ENCODE results near the gene LGMN. TPM values are rescaled to one million over a fixed set of nuclear protein-coding genes. Genes with fewer than 3 reads are reported as not detected.

Gene LGMN
- total and polyA plus RNA-seq, 3 donors from 2014 or later: 58.1 to 102 (median 88.9) TPM

DNA sequence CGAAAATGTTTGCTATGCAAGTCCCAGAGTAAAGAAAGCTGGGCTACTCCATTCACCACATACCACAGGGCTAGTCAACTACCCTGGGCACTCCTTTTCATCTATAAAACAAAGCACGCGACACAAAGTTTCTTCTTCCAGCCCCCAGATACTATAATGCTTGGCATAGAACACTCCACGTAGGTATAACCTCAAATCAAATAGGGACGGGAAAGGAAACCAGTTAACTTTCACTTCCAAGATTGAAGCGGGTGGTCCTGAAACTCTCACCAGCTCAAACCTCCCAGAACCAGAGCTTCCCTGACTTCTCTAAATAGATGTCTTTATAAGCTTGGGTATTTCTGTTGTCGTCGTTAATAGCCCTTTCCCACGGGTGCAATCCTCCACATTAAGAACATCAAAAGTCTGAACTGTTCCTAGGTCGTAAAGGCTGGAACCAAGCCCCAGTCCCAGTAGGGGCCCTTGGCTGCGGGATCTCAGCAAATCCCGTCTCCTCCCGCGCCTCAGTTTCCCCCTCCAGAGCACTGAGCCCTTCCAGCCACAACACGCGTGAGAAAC is 647 bp downstream of the LGMN start:
- DNase-seq: no peak
- intact Hi-C loops (cut with DNase I; ENCODE audit: low total_unique reads): no loop called here
- no peak for TF ChIP-seq POLR2A (IDR thresholded peaks at IDR 0.05)
- TF ChIP-seq, protein P1, sequence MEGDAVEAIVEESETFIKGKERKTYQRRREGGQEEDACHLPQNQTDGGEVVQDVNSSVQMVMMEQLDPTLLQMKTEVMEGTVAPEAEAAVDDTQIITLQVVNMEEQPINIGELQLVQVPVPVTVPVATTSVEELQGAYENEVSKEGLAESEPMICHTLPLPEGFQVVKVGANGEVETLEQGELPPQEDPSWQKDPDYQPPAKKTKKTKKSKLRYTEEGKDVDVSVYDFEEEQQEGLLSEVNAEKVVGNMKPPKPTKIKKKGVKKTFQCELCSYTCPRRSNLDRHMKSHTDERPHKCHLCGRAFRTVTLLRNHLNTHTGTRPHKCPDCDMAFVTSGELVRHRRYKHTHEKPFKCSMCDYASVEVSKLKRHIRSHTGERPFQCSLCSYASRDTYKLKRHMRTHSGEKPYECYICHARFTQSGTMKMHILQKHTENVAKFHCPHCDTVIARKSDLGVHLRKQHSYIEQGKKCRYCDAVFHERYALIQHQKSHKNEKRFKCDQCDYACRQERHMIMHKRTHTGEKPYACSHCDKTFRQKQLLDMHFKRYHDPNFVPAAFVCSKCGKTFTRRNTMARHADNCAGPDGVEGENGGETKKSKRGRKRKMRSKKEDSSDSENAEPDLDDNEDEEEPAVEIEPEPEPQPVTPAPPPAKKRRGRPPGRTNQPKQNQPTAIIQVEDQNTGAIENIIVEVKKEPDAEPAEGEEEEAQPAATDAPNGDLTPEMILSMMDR (IDR thresholded peaks at IDR 0.05): no peak

DNA sequence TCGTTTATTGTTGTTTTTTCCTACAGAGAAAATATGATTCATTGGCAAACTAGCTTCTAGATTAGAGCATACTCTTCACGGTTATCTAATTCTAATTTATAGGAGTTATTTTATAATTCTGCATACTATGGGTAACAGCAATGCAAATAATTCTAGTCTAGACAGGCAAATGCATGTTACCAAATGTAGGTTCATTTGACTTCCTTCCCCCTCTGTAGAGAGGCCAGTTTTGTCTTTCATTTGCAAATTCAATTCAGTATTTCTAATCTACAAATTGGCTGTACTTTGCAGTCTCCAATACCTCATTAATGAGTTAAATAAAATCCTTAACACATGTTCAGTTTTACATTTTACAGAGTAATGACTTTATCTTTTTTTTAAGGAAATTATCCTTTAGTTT is 4.2 kb downstream of the LGMN start:
- Histone ChIP-seq H3K27ac (no peak overlapping the region), H3K36me3 (ENCODE audit: low read depth, missing control alignments) (no peaks in the 10 kb centered on the region), H3K4me1 (peaks cover 3% of the 10 kb centered on the region), H3K4me3 (no peak overlapping the region), H3K27me3 (no peaks in the 10 kb centered on the region), H3K9me3 (no peaks in the 10 kb centered on the region)
- 74 to 79% methylated on average over 2 of the region's 2 CpGs for WGBS, 2 donors
- TF ChIP-seq, protein P1 (IDR thresholded peaks at IDR 0.05): no peak
- no peak for TF ChIP-seq POLR2A (IDR thresholded peaks at IDR 0.05)
- no peak for DNase-seq
- intact Hi-C loops (cut with DNase I; ENCODE audit: low total_unique reads): no loop called here

More for the DNA sequence above, 647 bp downstream of the LGMN start:
- H3K36me3 ChIP-seq (ENCODE audit: low read depth, missing control alignments): no peaks in the 10 kb centered on the region
- peak overlapping the region; percentile 73 to 86 for H3K4me3 ChIP-seq
- peak overlapping the region; percentile 78 to 82 for H3K27ac ChIP-seq
- no peaks in the 10 kb centered on the region for H3K27me3 ChIP-seq
- no peaks in the 10 kb centered on the region for H3K9me3 ChIP-seq
- 1 to 3% methylated on average over 16 of the region's 16 CpGs for WGBS, 2 donors
- peaks cover 22% of the 10 kb centered on the region for H3K4me1 ChIP-seq

DNA sequence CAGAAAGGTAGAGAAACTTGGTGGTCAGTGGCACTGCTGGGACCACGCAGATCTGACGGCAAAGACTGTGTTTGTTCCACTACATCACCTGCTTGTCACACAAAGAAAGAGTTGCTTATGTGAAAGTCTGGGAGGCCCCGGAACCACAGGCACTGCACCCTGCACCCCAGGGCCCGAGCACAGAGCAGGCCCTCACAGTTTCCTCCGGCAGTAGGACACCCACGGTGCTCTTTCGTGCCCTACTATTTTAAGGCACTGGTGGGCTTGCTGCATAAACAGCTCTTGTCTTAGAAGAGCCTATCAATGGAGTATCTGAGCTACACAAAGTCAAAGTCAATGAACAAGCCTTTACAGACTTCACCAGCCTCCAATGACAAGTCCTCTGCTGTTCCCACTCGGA is 8.0 kb downstream of the LGMN start:
- WGBS, 2 donors: 93 to 96% methylated on average over 8 of the region's 8 CpGs
- no peak for TF ChIP-seq POLR2A (IDR thresholded peaks at IDR 0.05)
- TF ChIP-seq, protein P1 (IDR thresholded peaks at IDR 0.05): no peak
- no peaks in the 10 kb centered on the region for H3K9me3 ChIP-seq
- no peak overlapping the region for H3K27ac ChIP-seq
- peaks cover 5% of the 10 kb centered on the region for H3K4me1 ChIP-seq
- no peaks in the 10 kb centered on the region for H3K27me3 ChIP-seq
- H3K36me3 ChIP-seq (ENCODE audit: low read depth, missing control alignments): no peaks in the 10 kb centered on the region
- H3K4me3 ChIP-seq: no peak overlapping the region
- DNase-seq: no peak
- intact Hi-C loops (cut with DNase I; ENCODE audit: low total_unique reads): no loop called here

DNA sequence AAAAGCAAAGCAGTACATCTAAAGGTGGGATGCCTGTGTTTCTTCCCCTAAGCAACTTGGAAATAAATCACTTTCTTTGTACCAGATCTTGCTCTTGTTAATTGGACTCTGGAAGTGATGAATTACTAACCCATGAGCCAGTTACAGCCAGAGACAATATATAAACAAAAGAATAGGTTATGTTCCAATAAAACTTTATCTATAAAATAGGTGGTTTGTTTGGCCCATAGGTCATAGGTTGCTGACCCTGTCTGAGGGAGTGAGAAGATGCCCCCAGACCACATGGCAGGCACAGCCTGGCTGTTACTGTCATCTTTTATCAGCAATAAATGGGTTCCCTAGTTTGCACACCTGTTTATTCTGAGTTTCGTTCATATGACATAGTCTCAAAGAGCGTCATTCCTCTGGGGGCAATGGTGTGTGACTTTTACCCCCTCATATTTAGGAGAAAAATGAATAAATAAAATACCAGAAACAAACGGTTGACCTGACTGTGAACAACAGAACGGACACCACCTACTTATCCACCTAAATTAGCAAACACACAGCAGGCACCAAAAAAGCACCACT is 10.7 kb downstream of the LGMN start:
- Histone ChIP-seq H3K36me3 (ENCODE audit: low read depth, missing control alignments) (no peaks in the 10 kb centered on the region), H3K27ac (no peak overlapping the region), H3K9me3 (no peaks in the 10 kb centered on the region), H3K4me1 (peaks cover 10% of the 10 kb centered on the region), H3K27me3 (no peaks in the 10 kb centered on the region), H3K4me3 (no peak overlapping the region)
- no peak for TF ChIP-seq POLR2A (IDR thresholded peaks at IDR 0.05)
- TF ChIP-seq, protein P1 (IDR thresholded peaks at IDR 0.05): no peak
- WGBS, 2 donors: 84 to 89% methylated on average over 4 of the region's 4 CpGs
- intact Hi-C loops (cut with DNase I; ENCODE audit: low total_unique reads): no loop called here
- no peak for DNase-seq

DNA sequence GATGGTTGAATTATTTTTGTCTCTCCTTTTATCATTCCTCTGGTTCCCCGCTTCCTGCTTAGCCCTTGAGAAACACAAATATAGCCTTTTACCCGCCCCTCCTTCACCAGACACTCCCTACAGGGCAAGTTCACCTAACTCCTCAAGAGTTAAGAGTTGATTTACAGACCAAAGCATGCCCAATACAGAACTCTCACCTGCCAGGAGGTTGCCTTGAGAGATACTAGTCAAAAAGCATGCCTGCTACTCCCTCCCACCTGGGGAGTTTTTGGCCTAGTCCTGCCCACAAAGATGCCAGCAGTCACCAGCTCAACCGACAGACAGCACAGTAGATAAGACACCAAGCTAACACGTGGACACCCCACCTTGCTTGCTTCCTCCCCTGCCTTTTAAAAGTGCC is 11.2 kb downstream of the LGMN start:
- H3K9me3 ChIP-seq: no peaks in the 10 kb centered on the region
- H3K4me1 ChIP-seq: peaks cover 15% of the 10 kb centered on the region
- no peaks in the 10 kb centered on the region for H3K27me3 ChIP-seq
- TF ChIP-seq POLR2A (IDR thresholded peaks at IDR 0.05): no peak
- TF ChIP-seq, protein P1 (IDR thresholded peaks at IDR 0.05): no peak
- H3K27ac ChIP-seq: peak overlapping the region in 1 of 2 donors; percentile 8
- 58 to 76% methylated on average over 4 of the region's 4 CpGs for WGBS, 2 donors
- DNase-seq: no peak
- intact Hi-C loops (cut with DNase I; ENCODE audit: low total_unique reads): no loop called here
- no peak overlapping the region for H3K4me3 ChIP-seq
- H3K36me3 ChIP-seq (ENCODE audit: low read depth, missing control alignments): no peaks in the 10 kb centered on the region
